ENCODE results near the gene KIF25.

KIF25 gene

GRCh38 chr6:167997642-167998041, at the start of gene KIF25:
Gene KIF25, plus strand, starts transcription at chr6:167997671. Its CDS starts 31,915 bp downstream, at chr6:168029586.
- no peak for DNase-seq

GRCh38 chr6:167947716-167948115, 49.8 kb upstream of the KIF25 start:
- no peak for DNase-seq

GRCh38 chr6:167948716-167949115, 48.8 kb upstream of the KIF25 start:
- DNase-seq: no peak

- DNase-seq: no peak
Measured at GRCh38 chr6:167949121-167949684, 48.3 kb upstream of the KIF25 start.

DNA sequence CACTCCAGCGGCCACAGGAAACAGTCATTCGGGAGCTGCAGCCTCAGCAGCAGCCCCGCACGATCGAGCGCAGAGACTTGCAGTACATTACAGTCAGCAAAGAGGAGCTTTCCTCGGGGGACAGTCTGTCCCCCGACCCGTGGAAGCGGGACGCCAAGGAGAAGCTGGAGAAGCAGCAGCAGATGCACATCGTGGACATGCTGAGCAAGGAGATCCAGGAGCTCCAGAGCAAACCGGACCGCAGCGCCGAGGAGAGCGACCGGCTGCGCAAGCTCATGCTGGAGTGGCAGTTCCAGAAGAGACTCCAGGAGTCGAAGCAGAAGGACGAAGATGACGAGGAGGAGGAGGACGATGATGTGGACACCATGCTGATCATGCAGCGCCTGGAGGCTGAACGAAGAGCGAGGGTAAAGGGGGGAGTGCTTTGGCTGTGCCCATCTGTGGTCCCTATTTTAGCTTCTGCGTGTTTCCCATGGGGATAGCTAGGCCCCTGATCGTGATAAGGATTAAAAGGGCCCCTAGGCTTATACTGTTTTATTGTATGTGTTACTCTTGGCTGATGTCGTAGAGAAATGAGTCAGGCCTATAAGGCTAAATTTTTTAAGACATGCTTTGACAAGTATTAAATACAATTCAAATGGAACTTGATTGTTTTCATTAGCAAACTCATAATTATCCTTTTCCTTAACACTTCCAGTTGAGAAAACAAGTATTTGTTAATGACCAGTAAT, 45.5 kb upstream of the KIF25 start:
- DNase-seq: no peak

DNA sequence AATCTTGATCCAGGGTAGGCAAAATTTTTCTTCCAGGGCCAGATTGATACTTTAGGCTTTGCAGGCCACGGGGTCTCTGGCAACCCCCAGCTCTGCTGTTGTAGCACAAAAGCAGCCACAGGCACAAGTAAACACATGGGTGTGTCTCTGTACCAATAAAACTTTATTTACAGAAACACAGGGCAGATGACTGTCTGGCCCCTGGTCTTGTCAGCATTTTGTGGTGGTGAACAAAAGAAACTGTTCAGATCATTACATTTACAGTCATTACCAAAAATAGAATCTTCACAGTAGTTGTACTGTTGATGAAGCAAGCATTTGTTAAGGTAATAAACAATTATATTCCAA, 45.0 kb upstream of the KIF25 start:
- DNase-seq: no peak

GRCh38 chr6:167953551-167953950, 43.9 kb upstream of the KIF25 start:
- DNase-seq: no peak

DNA sequence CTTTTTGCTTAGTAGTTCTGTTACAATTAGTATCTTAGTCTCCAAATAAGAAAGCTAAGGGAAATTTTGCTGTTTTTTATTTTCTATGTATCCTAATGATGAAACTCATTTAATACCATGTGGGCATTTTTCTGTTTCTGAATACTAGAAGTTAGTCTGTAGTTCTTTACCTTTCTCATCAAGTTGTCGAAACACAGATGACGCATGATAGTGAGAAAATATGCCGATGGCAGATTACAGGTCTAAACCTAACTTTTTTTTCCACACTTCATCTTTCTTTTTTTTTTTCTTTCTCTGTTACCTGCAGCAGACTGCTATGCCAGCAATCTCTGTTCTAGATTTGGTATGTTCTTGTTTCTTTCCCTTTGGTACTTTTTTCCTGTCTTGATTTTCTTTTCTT, 43.3 kb upstream of the KIF25 start:
- no peak for DNase-seq

- no peak for DNase-seq
Measured at GRCh38 chr6:167956491-167956890, 41.0 kb upstream of the KIF25 start.

GRCh38 chr6:167956983-167957492, 40.4 kb upstream of the KIF25 start:
- DNase-seq: no peak

DNA sequence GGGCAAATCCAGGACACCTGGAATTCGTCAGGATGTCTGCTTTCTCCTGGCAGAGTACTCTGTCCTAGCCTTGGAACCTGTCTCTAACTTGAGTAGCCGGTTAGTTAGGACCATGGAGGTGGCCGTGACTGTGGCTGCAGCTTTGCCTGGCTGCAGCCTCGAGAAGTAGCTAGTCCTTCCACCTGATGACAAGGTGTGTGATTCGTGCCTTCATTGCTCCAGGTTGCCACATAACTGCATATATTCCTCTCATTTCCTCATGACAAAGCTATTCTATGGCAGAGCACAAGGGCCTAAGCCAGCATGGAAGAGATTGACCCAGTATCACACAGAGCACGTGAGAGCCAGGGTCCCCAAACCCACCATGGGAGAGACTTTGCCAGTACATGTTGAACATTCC, 39.8 kb upstream of the KIF25 start:
- no peak for DNase-seq

- DNase-seq: no peak
Measured at GRCh38 chr6:167960579-167960978, 36.9 kb upstream of the KIF25 start.

DNA sequence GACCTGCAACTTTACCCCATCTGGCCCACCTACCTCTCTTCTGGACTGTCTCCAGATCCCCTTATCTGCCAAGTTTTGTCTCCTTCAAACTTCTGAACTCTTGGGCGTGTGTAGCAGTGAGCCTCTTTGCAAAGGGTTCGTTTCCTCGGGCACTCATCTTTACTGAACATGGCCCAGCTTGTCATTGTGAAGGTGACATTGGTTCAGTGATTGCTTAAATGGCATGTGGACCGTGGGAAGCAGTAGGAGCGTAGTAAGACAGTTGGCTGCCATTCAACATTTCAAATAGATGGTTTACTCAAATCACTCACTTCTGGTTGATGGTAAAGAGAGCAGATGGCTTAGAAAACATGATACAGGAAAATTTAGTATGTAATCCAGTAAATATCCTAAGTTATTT, 34.8 kb upstream of the KIF25 start:
- DNase-seq: no peak

- DNase-seq: no peak
Measured at GRCh38 chr6:167963589-167964057, 33.8 kb upstream of the KIF25 start.

DNA sequence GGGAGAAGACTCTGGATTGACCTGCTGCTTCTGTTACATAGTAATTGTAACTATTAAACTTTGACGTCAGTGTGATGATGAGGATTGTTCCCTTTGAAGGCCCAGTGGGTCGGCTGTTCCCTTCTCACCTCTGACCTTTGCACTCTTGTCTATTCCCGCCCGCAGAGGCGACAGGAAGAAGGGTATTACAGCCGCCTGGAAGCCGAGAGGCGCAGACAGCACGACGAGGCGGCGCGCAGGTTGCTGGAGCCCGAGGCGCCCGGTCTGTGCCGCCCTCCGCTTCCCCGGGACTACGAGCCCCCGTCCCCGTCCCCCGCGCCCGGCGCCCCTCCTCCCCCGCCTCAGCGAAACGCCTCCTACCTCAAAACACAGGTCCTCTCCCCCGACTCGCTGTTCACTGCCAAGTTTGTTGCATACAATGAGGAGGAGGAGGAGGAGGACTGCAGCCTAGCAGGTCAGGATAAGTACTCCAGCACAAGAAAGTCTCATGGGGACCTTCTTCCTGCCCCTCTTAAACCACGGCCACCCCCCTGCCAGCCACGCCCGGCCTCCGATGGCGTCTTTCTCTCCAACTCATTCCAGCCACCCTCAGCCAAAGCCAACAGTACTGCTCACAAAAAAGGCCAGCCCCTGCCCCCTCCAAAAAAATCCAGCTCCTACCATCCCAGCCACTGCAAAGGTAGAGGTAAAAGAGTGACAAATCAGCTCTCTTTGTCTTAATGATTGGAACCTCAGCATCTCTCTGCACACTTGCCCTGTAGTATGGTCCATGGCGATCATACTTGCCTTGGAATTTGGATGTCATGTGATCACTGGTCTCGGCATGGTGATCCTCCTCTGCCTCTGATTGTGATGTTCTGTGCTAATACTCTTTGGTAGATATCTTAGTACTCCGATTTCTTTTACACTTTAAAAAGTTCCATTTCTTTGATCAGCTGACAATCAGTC, 31.6 kb upstream of the KIF25 start:
- no peak for DNase-seq

GRCh38 chr6:167966540-167966905, 30.9 kb upstream of the KIF25 start:
- no peak for DNase-seq

DNA sequence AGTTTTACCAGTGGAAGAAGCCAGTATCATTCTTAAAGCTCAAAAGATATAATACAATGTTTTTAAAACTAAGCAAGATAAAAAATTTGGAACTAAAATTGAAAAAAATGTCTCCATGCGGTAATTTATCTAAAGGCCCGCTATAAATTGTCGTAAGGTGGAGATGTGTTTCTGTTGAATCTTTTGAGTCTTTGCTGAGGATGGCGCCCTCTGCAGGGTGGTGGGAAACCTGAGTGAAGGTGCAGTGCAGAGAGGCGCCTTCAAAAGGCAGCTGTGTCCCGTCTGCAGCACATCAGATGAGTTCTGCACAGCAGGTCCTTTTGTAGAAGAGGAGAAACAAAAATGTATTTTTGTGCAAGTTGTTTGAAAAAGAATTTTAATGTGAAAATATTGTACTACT, 29.4 kb upstream of the KIF25 start:
- no peak for DNase-seq

- no peak for DNase-seq
Measured at GRCh38 chr6:167970230-167970629, 27.2 kb upstream of the KIF25 start.

GRCh38 chr6:167972193-167972592, 25.3 kb upstream of the KIF25 start:
- DNase-seq: no peak

GRCh38 chr6:167973148-167973885, 24.2 kb upstream of the KIF25 start:
- no peak for DNase-seq

GRCh38 chr6:167974640-167975344, 22.7 kb upstream of the KIF25 start:
- no peak for DNase-seq

- DNase-seq: no peak
Measured at GRCh38 chr6:167975458-167975857, 22.0 kb upstream of the KIF25 start.
